GM18907 (cell line): Measurements from ENCODE around the gene PFN1.

ENCODE experiments used
- ATAC-seq: cut with Tn5 transposase; IDR thresholded peaks from one replicate; pipeline ENCODE4 v1.9.1; 2021; ENCODE audit warnings: mild to moderate bottlenecking, moderate library complexity; ENCODE audit not compliant: unreplicated experiment

The PFN1 gene

GRCh38 chr17:4948166-4948930, at the start of gene PFN1:
PFN1 (minus strand) TSS chr17:4948530; CDS start chr17:4948394, 136 bp downstream.
- peak; percentile 16 for ATAC-seq

DNA sequence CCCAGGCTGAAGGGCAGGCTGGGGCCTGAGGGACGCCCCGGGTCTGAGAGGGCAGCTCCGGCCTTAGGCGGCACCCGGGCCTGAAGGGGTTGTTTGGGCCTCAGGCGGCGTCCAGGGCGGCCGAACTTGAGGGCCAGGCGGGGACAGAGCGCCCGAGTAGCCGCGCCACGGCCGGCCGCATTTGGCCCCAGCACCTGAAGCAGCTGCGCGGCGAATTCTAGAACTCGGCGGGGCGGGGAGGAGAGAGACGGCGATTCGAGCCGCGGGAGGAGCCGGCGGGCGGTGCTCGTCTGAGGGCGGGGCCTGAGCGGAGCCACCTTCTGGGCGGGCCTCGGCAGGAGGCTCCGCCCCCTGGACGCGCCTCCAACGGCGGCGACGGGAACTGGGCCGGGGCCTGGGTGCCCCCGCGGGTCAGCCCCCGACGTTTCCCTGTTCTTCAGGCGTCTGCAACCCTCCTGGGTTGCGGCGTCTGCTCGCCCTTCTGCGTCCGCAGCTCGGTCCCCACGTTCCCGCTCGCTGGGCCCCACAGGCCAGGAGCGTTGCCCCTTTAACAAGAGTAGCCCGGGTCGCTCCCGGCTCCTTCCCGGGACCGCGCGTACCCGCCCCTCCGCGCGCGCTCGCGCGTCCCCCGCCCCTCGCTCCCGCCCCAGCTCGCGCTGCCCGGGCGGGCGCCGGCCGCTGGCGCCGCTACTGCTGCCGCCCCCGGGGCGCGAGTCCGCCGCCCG, 49.1 kb upstream of the PFN1 start, which contains the start of the genes INCA1 and KIF1C:
Gene INCA1 (minus strand): TSS at position 221 of the 725 bp plus-strand sequence. CDS start 3,085 bp downstream, outside the sequence.
Gene KIF1C (plus strand): TSS at position 649 of the 725 bp plus-strand sequence. CDS start 2,297 bp downstream, outside the sequence.
- peak; percentile 83 for ATAC-seq

GRCh38 chr17:4994081-4994595, 45.8 kb upstream of the PFN1 start:
- no peak for ATAC-seq

DNA sequence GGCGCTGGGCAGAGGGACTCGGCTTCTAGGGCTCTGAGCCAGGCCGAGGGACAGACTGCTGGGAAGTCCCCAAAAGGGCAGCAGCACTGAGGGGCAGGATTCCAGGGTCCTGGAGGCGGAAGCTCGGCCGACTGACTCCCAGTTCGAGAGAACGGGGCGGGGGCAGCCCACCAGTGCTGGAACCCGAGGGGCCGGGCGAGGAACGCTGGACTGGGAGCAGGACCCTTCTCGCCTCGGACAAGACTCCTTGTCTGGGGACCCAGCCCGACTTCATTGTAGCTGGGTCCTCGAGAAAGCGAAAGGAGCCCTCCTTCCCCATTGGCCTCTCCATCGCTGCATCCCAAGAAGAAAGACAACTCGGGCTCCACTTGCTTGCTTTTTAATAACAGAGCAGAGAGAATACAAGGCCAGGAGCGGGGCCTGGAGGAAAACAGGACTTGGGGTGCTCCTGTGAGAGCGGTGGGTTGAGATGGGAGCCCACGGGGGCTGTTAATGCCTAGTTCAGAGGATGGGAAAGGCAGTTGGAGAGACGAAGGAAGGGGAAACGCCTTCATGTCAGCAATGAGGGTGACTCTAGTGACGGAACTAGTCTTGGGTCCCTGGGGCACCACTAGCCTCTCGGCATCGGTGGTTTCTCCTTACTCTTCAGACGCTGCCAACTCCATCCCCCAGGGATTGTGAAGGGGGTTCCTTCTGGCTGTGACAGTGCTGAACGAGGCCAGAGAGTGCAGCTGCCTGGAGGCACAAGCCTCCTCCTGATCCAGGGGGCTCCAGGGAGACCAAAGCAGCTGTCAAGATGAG, 39.6 kb upstream of the PFN1 start:
- ATAC-seq: peak; percentile 16

DNA sequence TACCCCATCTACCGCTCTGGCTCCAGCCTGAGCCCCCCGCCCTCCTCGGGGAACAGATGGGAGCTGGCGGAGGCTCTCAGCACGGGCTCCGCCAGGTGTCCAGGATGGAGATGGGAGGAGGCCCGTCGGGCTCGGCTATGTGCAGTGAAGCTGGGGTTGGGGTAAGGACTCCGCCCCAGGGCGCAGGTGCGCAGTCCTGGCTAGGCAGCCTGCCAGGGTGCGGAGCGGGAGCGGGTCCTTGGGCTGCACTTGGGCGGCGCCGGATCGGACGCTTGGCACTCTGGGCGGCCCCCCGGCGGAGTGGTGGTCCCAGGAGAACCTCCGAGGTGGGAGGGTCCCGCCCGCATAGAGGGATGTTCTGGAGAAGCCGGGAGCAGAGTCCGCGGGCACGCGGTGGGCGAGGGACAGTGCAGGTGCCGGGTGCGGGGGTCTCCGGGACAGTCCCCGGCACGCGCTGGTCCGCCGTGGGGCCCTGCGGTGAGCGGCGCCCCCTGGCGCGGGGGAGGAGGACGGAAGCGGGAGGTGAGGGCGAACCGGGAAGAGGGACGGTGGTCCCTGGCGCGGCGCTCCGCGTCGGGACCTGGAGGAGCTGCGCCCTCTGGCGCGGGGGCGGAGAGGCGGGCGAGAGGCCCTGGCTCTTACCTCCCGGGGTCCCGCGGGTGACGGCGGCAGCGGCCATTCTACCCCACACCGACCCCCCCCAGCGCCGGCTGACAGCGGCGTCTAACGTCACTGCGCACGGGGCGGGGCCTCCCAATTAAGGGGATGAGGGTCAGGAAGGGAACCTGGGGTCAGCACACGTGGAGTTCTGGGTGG, 38.8 kb upstream of the PFN1 start, which contains the start of gene CAMTA2:
Gene CAMTA2 (minus strand): TSS at position 725 of the 816 bp plus-strand sequence. CDS start 1,453 bp downstream, outside the sequence.
- ATAC-seq: peak; percentile 63

GRCh38 chr17:4986403-4986802, 38.1 kb upstream of the PFN1 start:
- ATAC-seq: no peak

DNA sequence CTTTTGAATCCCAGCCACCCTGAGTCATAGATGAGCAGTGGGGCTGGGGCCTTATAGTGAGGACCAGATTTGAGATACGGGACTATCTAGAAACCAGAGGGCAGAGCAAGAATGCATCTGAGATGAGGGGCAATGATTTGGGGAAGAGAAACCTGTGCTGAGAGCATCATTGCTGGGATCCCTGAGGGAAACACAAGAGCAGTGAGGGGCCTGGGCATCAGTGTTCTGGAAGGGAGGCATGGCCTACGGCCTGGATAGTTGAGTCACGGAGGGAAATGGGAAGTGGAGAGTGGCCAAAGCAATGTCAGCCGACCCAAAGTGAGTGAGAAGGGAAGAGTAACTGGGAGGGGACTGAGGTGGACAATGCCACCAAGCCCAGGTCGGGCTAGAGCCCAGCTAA, 34.0 kb upstream of the PFN1 start:
- ATAC-seq: no peak

- no peak for ATAC-seq
Observed at GRCh38 chr17:4980644-4981216, 32.4 kb upstream of the PFN1 start.

- ATAC-seq: no peak
Observed at GRCh38 chr17:4978726-4979125, 30.4 kb upstream of the PFN1 start.

GRCh38 chr17:4974115-4974670, 25.9 kb upstream of the PFN1 start:
- ATAC-seq: no peak

DNA sequence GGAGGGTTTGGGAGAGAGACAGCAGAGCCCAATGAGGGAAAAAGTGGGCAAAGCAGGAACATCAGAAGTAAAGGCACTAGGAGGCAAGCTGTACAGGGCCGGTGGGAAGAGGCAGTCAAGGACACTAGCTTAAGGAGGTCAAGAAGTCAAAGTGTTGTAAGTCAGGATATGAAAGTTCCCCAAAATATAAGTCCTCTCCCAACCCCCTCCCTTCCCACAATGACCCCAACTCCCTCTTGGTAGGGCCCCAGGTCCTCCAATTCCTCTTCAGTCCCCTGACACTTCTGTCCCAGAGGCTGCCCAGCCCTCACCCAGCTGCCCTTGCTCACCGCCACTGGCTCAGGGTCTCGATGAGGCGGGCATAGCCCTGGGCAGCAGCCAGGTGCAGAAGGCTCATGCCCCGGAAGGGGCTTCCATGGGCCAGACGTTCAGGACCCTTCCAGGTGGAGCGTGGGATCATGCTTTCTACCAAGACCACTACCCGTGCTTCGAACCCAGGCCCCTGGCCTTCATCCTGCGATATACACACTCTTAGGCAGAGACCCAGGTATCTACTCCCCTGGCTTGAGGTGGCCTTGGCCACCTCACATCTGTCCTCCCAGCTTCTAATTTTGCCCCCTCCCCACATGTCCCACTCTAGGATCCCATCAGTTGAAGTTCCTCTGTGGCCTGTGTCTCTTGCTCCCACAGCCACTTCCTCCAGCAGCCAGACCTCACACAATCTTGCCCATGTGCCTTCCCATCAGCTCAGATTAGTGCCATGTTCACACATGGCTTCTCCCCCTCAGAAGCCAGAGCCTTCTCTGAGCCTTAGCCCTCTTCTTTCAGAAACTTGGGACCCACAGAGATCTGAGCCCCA, 25.2 kb upstream of the PFN1 start:
- ATAC-seq: no peak

GRCh38 chr17:4972752-4973151, 24.4 kb upstream of the PFN1 start:
- no peak for ATAC-seq

DNA sequence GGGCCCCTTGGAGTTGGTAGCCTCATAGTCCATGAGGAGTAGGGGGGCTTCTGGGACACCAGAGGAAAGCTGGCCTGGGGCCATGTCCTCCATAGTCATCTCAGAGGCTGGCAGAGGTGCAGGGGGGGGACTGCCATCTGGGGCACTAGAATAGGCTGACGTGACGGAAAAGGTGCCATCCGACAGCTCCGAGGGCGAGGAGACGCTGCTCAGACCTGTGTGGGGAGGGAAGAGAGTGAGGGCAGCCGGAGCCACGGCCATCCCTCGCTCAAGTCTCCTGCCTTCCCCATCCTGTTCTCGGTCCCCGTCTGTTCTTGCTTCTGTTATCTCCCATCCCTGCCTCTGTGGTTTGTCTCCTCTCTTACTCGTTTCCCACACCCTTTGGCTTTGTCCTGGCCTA, 24.0 kb upstream of the PFN1 start:
- ATAC-seq: no peak

DNA sequence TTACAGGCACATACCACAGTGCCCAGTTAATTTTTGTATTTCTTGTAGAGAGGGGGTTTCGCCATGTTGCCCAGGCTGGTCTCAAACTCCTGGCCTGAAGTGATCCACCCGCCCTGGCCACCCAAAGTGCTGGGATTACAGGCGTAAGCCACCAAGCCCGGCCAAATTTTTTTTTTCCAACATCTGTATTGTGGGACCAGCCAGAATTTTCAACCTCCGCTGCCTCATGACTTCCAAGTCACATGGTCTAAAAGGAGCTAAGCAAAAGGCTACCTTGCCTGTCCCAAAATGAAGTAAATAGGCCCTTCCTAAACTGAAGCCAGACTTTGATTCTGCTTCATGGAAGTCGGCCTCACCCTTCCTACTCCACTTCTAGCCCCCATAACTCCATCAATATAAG, 23.5 kb upstream of the PFN1 start:
- no peak for ATAC-seq

DNA sequence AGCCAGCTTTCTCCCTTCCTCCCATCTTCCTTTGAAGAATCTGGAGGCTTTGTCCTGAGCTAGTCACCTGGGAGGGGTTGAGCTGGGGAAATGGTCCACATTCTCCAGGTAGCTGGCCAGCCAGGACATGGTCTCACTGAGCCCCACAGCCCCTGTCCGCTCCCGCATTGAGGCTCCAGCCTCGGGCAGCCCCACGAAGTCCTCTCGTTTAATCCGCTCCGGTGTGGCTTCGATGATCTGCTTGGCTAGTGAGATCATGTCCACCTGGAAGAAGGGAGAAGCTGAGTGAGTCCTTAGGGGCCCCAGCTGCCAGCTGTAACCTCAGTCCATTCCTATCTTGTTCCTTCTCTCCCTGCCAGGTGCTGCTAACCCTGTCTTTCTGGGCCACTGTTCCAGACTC, 21.9 kb upstream of the PFN1 start:
- no peak for ATAC-seq

DNA sequence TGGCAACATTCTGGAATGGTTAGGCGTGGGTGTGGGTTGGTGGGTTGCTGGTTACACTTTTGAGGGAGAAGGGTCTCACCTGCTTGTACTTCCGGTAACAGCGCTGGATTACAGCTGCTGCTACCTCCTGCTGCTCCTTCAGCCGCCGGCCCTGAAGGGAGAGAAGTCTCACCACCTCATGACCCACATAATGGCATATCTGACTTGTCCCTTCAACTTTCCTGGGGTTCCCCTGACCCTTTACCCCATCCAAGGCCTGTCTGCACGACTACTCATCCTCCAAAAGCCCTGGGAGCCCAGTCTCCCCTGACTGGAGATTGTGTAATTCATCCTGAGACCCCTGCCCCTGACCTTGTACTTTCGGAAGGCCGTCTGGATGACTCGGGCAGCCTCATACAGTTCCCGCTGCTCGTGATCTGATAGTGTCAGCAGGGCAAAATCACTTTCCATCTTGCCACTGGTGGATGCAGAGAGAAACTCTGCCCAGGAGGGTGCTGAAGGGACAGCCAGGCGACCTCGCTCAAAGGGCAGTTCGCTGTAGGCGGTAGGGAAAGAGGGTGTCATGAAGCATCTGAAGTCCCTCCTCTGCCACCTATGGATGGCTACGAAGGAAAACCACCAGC, 21.3 kb upstream of the PFN1 start:
- no peak for ATAC-seq

GRCh38 chr17:4969047-4969550, 20.8 kb upstream of the PFN1 start:
- no peak for ATAC-seq
